Breast epithelium (tissue), 4 donors: ENCODE results near the gene GALNTL6. TPM values are rescaled to one million over a fixed set of nuclear protein-coding genes. Genes with fewer than 3 reads are reported as not detected.

ENCODE experiments used
- DNase-seq, 2 donors: peaks; one replicate each; pipeline ENCODE4 v3.0.0-alpha.2; 2019; ENCODE audit warnings: low spot score in 2 of 2
- H3K27ac ChIP-seq, 2 donors: fragments of 200-600 bp; sonication (generic) in 1 of 2; one replicate each; pipeline ENCODE4 v1.5.1; 2016 to 2019; ENCODE audit warnings: mild to moderate bottlenecking in 1 of 2
- H3K27me3 ChIP-seq, 2 donors: fragments of 200-600 bp; sonication (generic) in 1 of 2; one replicate each; pipeline versions ENCODE4 v1.5.1 to v1.6.0; 2017 to 2019; ENCODE audit warnings: control low read depth in 1 of 2, mild to moderate bottlenecking in 1 of 2
- H3K36me3 ChIP-seq: fragments of 200-600 bp; one replicate; pipeline ENCODE4 v1.5.1; 2019
- H3K4me1 ChIP-seq, 2 donors: fragments of 200-600 bp; sonication (generic); one replicate each; pipeline ENCODE4 v1.5.1; 2016 to 2019; ENCODE audit warnings: control low read depth in 1 of 2
- H3K4me3 ChIP-seq, 3 donors: fragments of 200-600 bp; sonication (generic); 1 replicate in 2 of 3; 2 replicates in 1 of 3; pipeline ENCODE4 v1.5.1; 2016 to 2019; ENCODE audit warnings: mild to moderate bottlenecking in 3 of 3, moderate library complexity in 2 of 3
- H3K9me3 ChIP-seq, 2 donors: fragments of 200-600 bp; sonication (generic) in 1 of 2; one replicate each; pipeline ENCODE4 v1.5.1; 2016 to 2019; ENCODE audit warnings: control low read depth in 1 of 2
- POLR2A ChIP-seq: fragments of 450-650 bp; IDR thresholded peaks from one replicate; pipeline ENCODE4 v1.6.1; 2016; ENCODE audit warnings: antibody characterized with exemption, mild to moderate bottlenecking, moderate library complexity
- POLR2AphosphoS5 ChIP-seq, 3 donors: sonication (generic); formaldehyde crosslinking; IDR thresholded peaks; one replicate each; pipeline ENCODE4 v1.6.1; 2017; ENCODE audit warnings: antibody characterized with exemption in 3 of 3
- intact Hi-C: fragments of 100-400 bp; cut with DNase I; formaldehyde crosslinking; loops from one replicate; pipeline ENCODE4 v1.15.1; 2023; ENCODE audit warnings: low total_unique reads
- total RNA-seq, 3 donors: library from RNA; depleted of rRNA; stranded (reverse); fragments of >200 nt; gene quantifications; one replicate each; pipeline ENCODE4 v1.1.0, GENCODE V29; 2016
- TF ChIP-seq, protein P1 (sequence below), 3 donors: fragments of 450-650 bp; IDR thresholded peaks; one replicate each; pipeline ENCODE4 v1.5.1; 2016 to 2017; ENCODE audit warnings: antibody characterized with exemption in 3 of 3, mild to moderate bottlenecking in 3 of 3, moderate library complexity in 3 of 3

GALNTL6 gene
- total RNA-seq, 3 donors from 2014 or later: 0.29 to 0.98 TPM; not detected in 1

DNA sequence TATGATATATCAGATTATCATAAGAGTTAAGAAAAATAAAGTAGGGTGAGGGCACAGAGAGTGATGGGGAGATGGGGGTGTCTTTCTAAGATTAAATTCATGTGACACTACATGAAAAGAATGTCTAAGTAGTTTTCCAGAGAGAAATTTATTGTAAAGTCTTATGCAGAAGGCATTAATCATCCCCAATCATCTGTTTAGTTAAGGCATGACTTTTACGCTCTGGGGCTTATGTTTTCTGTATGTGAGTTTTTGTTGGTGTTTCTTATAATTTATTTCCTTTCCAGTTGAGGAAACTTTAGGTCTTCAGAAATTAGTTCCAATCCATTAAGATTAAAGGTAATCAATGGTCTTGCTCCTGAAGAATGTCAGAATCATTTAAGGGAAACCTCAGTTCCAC lies 972.4 kb downstream of the GALNTL6 start:
- Histone ChIP-seq H3K27me3 (no peaks in the 10 kb centered on the region), H3K9me3 (no peaks in the 10 kb centered on the region), H3K36me3 (no peaks in the 10 kb centered on the region), H3K27ac (no peak overlapping the region), H3K4me3 (no peak overlapping the region), H3K4me1 (no peaks in the 10 kb centered on the region)
- no peak for DNase-seq
- TF ChIP-seq POLR2A (no peak), POLR2AphosphoS5 (IDR thresholded peaks at IDR 0.05) (no peak)
- TF ChIP-seq, protein P1, sequence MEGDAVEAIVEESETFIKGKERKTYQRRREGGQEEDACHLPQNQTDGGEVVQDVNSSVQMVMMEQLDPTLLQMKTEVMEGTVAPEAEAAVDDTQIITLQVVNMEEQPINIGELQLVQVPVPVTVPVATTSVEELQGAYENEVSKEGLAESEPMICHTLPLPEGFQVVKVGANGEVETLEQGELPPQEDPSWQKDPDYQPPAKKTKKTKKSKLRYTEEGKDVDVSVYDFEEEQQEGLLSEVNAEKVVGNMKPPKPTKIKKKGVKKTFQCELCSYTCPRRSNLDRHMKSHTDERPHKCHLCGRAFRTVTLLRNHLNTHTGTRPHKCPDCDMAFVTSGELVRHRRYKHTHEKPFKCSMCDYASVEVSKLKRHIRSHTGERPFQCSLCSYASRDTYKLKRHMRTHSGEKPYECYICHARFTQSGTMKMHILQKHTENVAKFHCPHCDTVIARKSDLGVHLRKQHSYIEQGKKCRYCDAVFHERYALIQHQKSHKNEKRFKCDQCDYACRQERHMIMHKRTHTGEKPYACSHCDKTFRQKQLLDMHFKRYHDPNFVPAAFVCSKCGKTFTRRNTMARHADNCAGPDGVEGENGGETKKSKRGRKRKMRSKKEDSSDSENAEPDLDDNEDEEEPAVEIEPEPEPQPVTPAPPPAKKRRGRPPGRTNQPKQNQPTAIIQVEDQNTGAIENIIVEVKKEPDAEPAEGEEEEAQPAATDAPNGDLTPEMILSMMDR (IDR thresholded peaks at IDR 0.05): no peak
- intact Hi-C loops: loop anchor here (10.0 kb wide), 1 partner anchor 459 kb away; no protein-coding TSS in a partner anchor

DNA sequence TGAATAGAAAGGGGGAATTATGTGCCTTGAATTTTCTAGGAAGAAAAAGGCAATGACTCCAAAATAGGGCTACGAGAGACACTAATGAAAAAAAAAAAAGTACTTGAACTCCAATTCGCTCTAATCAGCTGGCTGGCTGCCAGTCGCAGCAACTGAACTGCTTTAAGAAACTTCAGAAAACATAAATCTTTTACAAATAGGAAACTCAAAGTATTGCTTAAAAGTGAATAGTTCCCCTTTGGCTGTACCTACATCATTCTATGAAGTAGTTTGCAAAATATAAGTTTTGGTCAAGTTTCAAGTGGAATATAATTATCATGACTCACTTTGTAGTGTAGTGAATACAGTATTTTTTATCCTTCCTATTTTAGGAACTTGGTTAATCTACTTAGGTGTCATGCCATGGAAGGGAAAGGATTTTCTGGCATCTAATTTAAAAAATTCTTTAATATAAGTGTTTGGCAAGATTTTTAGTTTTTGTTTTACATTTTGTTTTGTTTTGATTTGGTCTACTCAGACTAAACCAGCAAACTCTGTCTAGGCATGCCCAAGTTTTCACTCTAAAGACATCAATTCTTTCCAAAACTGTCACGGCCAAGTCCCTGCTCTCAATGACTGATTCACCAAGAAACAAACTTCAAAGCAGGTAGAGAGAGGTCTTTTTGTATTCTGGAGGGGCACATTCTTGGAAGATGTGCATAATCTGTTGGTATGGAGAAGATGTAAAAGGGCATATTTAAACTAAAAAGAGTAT lies 973.0 kb downstream of the GALNTL6 start:
- Histone ChIP-seq H3K4me3 (no peak overlapping the region), H3K4me1 (no peaks in the 10 kb centered on the region), H3K36me3 (no peaks in the 10 kb centered on the region), H3K27me3 (no peaks in the 10 kb centered on the region), H3K9me3 (no peaks in the 10 kb centered on the region), H3K27ac (no peak overlapping the region)
- DNase-seq: no peak
- intact Hi-C loops: loop anchor here (10.0 kb wide), 1 partner anchor 459 kb away; no protein-coding TSS in a partner anchor
- TF ChIP-seq POLR2A: no peak
- TF ChIP-seq, protein P1 (IDR thresholded peaks at IDR 0.05): no peak
- TF ChIP-seq POLR2AphosphoS5 (IDR thresholded peaks at IDR 0.05): no peak

DNA sequence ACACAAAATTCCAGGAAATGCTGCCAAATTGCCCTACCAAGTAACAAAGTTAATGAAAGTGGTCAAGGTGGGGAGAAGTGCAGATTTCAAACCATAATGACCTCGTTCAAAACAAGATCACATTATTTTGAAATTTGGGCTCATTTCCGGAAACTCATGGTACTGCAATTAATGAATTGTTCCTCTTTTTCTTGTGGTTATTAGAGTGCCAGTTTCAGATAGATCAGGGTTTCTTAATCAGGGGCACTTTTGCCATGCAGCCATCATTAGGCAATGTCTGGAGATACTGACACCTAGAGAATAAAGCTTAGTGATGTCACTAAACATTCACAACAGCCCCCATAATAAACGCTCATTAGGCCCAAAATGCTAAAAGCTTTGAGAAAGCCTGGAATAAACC lies 973.9 kb downstream of the GALNTL6 start:
- H3K27me3 ChIP-seq: no peaks in the 10 kb centered on the region
- H3K4me3 ChIP-seq: no peak overlapping the region
- no peaks in the 10 kb centered on the region for H3K36me3 ChIP-seq
- no peaks in the 10 kb centered on the region for H3K9me3 ChIP-seq
- no peak overlapping the region for H3K27ac ChIP-seq
- intact Hi-C loops: loop anchor here (10.0 kb wide), 1 partner anchor 458 kb away; no protein-coding TSS in a partner anchor
- no peak for DNase-seq
- TF ChIP-seq, protein P1 (IDR thresholded peaks at IDR 0.05): no peak
- TF ChIP-seq POLR2AphosphoS5 (IDR thresholded peaks at IDR 0.05) (no peak), POLR2A (no peak)
- H3K4me1 ChIP-seq: no peaks in the 10 kb centered on the region

DNA sequence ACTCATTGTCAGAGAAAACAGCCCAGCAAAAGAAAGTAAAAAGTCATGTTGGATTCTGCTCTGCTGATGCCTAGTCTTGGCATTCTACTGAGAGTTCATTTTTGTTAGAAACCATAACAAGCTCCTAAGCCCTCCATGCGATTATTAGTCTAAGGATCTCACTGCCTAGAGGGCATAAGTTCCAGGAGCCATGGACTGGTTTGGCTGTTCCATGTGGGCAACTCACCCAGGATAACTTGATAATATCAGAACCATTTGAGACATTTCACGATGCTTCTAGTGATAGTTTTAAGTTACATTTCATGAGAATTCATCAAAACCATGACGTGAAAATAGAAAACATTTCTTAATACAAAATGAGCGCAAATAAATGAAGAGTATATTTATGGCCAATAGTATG lies 978.6 kb downstream of the GALNTL6 start:
- no peak for DNase-seq
- intact Hi-C loops: loop anchor here (1.0 kb wide), 1 partner anchor 11 kb away; no protein-coding TSS in a partner anchor
- Histone ChIP-seq H3K27ac (no peak overlapping the region), H3K9me3 (no peaks in the 10 kb centered on the region), H3K27me3 (no peaks in the 10 kb centered on the region), H3K4me3 (no peak overlapping the region), H3K36me3 (no peaks in the 10 kb centered on the region), H3K4me1 (no peaks in the 10 kb centered on the region)
- TF ChIP-seq POLR2A (no peak), POLR2AphosphoS5 (IDR thresholded peaks at IDR 0.05) (no peak)

DNA sequence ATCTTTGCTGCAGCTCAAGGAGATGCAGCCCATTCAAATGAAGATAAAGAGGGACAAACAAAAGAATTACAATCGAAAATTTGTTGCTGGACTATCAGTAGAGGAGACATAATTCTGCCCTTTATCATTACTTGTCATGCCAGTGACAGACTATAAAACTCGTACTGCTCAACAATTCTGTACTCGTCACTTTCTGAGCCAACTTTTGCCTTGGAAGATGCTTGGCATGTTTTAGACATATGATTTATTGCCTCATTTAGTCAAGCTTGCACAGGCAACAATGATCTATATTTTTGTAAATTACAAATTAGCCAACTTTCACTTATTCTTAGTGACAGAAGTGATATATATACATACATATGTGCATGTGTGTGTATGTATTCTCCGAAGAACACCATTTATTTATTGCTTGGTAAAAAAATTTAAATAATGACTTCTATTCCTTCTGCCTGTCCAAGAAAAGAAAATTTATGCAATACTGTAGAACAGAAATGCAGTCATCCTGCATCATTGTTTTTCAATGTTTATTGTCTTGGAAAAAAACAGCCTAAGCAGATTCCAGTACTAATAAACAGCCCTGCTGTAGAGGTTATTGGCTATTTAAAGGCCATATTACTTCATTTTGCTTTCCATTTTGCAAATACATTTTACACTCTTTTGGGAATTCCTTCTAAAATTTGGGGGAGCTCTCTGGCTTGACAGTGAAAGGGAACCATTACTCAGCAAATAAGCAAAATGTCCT lies 980.5 kb downstream of the GALNTL6 start:
- no peak overlapping the region for H3K4me3 ChIP-seq
- H3K27ac ChIP-seq: no peak overlapping the region
- intact Hi-C loops: no loop called here
- TF ChIP-seq, protein P1 (IDR thresholded peaks at IDR 0.05): no peak
- TF ChIP-seq POLR2AphosphoS5 (IDR thresholded peaks at IDR 0.05): no peak
- no peak for TF ChIP-seq POLR2A
- H3K36me3 ChIP-seq: no peaks in the 10 kb centered on the region
- no peaks in the 10 kb centered on the region for H3K4me1 ChIP-seq
- H3K27me3 ChIP-seq: no peaks in the 10 kb centered on the region
- DNase-seq: no peak
- no peaks in the 10 kb centered on the region for H3K9me3 ChIP-seq
